ENCODE measurements around the gene CHST8.

GRCh38 chr19:33727331-33727998 is 105.7 kb downstream of the CHST8 start:
- TF ChIP-seq POLR2AphosphoS5 (IDR thresholded peaks at IDR 0.05; ENCODE audit: low read depth, low read length), result no peak
- no peak for TF ChIP-seq REST (IDR thresholded peaks at IDR 0.05; ENCODE audit: insufficient read depth in 1 of 2, low read depth in 2 of 2, low read length in 2 of 2)
- no peak for TF ChIP-seq TAF1 (IDR thresholded peaks at IDR 0.05; ENCODE audit: borderline replicate concordance, insufficient read depth, low read length)
- no peak for TF ChIP-seq SIN3A (IDR thresholded peaks at IDR 0.05; ENCODE audit: borderline replicate concordance, insufficient read depth, low read length)
